HG02642 (cell line): ENCODE results near the gene LTBP1.
"Not testable (repeated sequence)": the region's sequence is repeated elsewhere in the genome, so short reads cannot be mapped to it uniquely, and the experiment has no call there.

Source experiments
- ATAC-seq: cut with Tn5 transposase; IDR thresholded peaks from one replicate; pipeline ENCODE4 v1.9.1; 2021; ENCODE audit warnings: mild to moderate bottlenecking; ENCODE audit not compliant: unreplicated experiment, poor library complexity

Gene LTBP1

DNA sequence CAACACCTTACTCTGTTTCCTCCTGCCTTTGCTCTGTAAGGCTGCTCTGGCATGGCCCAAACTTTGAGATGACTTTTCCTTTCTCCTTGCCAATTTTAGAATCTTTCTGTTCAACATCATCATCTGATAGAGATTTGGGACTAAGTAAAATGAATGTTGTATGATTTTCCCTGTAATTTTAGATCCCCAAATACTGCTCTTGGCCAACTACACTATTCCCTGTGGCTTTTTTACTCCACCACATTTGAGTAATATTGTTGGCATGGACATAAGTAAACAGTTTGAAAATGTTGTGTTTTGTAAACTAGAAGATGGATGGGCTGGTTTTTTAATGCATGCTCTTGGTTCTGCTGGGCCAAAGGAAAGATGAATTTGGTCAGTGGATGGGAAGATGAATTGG is 12.1 kb downstream of the LTBP1 start:
- no peak for ATAC-seq

DNA sequence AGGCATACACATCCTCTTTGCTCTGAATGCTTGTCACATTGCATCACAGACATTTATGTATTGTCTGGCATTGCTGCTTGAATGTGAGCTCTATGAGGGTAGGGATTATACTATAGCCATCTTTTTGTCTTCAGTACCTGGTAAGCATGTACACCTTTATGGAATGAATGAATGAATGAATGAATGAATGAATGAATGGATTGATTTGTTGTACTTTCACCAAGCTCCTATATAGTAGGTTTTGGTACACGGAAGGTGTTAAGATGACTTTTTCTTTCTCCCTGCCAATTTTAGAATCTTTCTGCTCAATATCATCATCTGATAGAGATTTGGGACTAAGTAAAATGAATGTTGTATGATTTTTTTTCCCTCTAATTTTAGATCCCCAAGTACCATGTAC is 13.5 kb downstream of the LTBP1 start:
- ATAC-seq, result no peak

DNA sequence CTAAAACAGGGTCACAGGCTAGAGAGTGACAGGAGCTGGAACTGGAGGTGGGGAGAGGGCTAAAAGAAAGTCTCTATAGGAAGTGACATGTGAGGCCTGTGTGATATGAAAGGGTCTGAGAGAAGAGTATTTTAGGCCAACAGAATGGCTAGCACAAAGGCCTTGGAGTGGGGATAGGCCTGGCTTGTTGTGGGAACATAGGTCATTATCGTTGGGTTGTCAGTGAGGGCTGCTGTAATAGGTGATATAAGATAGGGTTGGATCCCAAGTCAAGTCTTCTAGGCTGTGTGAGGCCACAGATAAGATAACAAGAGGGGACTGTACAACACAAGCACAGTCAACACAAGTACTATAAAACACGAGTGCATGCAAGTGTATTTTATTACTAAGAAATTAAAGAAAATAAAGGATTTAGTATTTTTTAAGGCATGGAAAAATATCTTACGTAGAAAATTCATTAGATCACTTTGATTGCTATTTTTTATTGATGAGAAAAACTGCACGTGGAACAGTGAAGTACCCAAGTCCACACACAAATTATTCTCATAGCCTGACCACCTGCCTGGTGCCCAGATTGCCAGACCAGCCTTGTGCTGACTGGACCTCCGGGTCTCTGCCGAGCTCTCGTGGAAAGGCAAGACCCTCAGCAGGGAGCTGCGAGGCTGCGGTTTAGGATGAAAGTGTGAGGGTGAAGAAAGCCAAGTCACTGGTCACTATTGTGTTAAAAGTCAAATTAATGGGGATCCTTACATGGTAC is 14.1 kb downstream of the LTBP1 start:
- ATAC-seq, result no peak

DNA sequence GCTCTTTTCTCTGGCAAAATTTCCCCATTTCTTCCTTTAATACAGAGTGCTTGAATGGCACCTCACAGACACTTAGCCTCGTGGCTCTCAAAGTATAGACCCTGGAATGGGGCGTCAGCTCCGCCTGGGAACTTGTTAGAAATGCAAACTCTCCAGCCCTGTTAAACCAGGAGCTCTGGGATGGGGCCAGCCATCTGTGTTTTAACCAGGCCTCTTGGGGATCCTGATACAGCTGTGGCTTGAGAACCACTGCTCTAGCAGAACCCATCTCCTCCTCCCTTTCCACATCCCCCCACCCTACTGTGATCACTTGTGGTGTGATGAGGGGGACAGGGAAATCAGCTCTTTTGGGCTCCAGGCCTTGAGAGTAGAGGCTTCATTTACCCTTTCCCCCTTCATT is 15.9 kb downstream of the LTBP1 start:
- ATAC-seq, result no peak

DNA sequence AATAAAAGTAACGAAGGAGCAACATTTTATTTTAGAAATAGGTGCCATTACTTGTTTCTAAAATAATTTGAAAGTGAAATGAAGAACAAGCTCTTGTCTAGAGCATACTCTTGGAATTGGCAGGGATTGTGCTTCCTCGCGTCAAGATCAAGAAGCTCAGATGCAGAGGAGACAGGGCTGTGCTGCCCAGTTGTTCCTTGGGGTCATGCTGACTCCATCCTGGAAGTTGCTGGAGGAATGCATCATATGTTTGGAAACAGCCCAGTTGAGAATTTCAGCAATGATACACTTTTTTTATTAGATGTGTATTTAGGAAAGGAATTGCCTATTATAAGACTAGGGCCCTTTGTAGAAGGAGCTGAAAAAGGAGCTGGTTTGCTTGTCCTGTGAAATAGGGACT is 17.2 kb downstream of the LTBP1 start:
- no peak for ATAC-seq

DNA sequence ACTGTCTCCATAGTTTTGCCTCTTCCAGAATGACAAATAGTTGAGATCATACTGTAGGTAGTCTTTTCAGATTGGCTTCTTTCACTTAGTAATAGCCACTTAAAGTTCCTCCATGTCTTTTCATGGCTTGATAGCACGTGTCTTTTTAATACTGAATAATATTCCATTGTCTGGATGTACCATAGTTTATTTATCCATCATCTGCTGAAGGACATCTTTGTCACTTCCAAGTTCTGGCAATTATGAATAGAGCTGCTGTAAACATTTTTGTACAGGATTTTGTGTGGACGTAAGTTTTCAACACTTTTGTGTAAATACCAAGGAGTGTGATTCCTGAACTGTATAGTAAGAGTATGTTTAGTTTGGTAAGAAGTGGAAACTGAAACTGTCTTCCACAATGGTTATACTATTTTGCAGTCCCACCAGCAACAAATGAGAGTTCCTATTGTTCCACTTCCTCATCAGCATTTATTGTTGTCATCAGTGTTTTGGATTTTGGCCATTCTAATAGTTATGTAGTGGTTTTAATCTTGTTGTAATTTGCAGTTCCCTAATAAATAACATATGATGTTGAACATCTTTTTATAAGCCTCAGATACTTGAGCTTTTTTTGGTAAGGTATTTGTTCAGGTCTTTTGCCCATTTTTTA is 18.9 kb downstream of the LTBP1 start:
- no peak for ATAC-seq

DNA sequence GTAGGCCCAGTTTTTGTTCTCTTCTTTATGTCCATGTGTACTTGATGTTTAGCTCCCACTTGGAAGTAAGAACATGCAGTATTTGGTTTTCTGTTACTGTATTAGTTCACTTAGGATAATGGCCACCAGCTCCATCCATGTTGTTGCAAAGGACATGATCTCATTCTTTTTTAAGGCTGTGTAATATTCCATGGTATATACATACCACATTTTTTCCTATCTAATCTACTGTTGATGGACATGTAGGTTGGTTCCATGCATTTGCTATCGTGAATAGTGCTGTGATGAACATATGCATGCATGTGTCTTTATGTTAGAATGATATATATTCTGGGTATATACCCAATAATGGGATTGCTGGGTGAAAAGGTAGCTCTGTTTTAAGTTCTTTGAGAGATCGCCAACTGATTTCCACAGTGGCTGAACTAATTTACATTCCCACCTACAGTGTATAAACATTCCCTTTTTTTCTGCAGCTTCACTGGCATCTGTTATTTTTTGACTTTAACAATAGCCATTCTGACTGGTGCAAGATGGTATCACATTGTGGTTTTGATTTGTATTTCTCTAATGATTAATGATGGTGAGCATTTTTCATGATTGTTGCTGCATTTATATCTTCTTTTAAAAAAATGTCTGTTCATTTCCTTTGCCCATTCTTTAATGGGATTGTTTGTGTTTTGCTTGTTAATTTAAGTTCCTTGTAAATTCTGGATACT is 22.9 kb downstream of the LTBP1 start:
- ATAC-seq, result no peak

DNA sequence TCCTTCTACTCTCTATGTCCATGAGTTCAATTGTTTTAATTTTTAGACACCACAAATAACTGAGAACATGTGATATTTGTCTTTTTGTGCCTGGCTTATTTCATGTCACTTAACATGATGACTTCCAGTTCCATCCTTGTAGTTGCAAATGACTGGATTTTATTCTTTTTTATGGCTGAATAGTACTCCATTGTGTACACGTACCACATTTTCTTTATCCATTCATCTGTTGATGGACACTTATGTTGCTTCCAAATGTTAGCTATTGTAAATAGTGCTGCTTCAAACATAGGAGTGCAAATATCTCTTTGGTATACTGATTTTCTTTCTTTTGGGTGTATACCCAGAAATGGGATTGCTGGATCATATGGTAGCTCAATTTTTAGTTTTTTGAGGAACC is 27.0 kb downstream of the LTBP1 start:
- not testable (repeated sequence) for ATAC-seq

DNA sequence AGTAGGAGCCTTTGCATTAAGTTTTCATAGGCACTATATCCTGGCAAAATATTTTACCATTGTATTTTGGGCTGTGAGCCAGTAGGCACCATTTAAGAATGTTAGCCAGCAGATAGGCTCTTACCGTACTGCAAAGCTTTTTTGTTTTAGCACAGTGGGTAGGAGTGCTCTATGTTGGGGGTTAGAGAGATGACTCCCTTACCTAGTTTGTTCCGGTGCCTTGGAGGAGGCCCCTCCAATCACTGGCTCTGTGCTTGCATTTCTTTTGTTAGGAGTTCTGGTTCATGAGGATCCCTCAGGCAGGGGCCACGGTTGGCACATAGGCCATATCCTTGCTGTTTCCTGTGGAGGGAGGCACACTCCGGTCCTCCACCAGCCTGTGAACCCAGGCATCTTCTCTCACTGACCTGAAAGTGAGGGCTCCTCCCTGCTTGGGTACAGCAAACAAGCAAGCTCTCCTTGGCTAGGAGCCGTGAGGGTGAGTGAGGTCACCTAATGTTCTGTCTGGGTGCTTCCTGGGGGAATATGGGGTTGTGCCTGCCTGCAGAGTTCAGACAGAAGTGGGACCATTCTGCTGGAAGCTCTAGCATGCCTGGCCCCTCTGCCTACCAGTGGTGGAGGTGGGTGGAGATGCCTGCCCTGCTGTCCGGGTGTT is 29.8 kb downstream of the LTBP1 start:
- ATAC-seq, result no peak

DNA sequence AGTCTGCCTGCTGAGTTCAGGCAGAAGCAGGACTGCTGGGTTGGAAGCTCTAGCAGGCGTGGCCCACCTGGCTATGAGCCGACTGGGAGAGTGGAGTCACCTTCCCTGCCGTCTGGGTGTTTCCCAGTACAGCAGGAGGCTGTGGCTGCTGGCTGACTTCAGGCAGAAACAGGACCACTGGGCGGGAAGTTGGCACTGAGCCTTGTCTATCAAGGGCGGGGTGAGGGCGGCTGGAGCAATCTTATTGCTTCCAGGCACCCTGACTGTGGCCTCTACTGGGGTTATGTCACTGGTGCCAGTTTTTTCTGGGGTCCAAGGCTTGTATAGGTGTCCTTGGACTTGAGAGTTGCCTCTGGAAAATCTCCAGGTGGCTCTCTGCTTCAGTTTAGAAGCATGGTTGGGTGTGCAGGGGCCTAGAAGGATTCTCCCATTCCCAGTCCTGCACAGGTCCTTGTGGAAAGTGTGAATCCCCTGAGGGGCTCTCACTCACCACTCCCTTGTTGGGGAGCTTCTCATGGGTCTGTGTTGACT is 30.5 kb downstream of the LTBP1 start:
- ATAC-seq, result no peak

DNA sequence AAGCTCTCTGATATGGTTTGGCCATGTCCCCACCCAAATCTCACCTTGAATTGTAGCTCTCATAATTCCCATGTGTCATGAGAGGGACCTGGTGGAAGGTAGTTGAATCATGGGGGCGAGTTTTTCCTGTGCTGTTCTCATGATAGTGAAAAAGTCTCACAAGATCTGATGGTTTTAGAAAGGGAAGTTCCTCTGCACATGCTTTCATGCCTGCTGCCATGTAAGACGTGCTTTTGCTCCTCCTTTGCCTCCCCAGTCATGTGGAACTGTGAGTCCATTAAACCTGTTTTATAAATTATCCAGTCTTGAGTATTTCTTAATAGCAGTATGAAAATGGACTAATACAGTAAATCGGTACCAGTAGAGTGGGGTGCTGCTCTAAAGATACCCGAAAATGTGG is 34.9 kb downstream of the LTBP1 start:
- ATAC-seq, result no peak

DNA sequence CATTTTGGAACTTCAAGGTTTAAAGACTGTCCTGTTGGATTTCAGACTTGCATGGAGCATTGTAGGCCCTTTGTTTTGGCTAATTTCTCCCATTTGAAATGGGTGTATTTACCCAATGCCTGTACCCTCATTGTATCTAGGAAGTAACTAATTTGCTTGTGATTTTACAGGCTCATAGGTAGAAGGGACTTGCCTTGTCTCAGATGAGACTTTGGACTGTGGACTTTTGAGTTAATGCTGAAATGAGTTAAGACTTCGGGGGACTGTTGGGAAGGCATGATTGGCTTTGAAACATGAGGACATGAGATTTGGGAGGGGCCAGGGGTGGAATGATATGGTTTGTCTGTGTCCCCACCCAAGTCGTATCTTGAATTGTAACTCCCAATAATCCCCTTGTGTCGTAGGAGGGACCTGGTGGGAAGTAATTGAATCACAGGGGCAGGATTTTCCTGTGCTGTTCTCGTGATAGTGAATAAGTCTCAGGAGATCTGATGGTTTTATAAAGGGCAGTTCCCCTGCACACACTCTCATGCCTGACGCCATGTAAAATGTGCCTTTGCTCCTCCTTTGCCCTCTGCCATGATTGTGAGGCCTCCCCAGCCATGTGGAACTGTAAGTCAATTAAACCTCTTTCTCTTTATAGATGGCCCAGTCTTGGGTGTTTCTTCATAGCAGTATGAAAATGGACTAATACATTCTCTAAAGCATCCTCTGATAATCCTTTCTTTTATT is 36.6 kb downstream of the LTBP1 start:
- not testable (repeated sequence) for ATAC-seq

DNA sequence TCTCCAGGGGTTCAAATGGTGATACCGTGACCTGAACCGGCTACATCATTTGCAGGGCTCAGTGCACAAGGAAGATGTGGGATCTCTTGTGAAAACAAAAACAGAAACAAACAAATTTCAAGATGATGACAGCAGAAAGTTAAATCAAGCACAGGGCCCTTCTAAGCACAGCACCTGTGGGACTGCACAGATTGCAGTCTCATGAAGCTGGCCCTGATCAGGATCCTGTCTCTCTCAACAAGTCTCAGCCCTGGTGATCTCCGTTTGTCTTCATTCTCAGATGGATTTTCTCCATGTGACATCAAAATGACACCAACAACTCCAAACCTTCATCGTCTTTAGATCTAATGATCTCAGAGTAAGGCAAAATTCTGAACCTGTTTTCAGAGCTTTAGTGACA is 39.7 kb downstream of the LTBP1 start:
- no peak for ATAC-seq

DNA sequence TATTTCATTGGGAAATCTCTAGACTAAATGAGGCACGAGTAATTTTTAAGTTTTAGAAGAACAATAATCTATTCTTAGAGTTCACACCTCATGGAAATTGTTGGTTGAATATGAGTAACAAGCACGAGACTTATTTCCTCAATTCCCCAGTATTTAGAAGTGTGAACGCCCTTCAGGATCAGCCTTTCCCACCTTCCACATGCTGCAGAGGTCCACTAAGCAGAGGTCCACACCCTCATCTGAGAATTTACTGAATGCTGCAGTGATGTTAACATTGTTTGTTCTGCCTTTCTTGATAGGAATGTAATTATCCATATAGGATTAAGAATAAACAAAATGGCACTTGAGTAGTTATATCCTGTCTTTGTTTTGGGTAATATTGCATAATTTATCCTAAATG is 41.8 kb downstream of the LTBP1 start:
- ATAC-seq, result no peak

DNA sequence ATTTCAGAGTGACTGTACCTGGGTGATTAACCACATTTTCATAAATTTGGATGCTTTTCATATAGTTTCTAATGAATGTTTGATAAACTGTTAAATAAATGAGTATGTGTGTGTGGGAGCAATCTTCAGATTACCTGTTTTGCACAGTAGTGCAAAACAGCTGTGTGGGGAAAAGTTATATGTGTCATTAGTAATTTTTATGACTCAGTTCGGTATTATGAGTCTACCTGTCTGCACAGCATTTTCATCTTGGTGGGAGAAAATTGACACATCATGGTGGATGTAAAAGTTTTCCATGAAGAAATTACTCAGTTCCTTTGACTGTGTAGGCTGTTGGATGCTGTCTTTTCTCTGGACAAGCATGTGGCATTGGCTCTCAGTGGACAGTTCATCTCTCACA is 43.8 kb downstream of the LTBP1 start:
- no peak for ATAC-seq

DNA sequence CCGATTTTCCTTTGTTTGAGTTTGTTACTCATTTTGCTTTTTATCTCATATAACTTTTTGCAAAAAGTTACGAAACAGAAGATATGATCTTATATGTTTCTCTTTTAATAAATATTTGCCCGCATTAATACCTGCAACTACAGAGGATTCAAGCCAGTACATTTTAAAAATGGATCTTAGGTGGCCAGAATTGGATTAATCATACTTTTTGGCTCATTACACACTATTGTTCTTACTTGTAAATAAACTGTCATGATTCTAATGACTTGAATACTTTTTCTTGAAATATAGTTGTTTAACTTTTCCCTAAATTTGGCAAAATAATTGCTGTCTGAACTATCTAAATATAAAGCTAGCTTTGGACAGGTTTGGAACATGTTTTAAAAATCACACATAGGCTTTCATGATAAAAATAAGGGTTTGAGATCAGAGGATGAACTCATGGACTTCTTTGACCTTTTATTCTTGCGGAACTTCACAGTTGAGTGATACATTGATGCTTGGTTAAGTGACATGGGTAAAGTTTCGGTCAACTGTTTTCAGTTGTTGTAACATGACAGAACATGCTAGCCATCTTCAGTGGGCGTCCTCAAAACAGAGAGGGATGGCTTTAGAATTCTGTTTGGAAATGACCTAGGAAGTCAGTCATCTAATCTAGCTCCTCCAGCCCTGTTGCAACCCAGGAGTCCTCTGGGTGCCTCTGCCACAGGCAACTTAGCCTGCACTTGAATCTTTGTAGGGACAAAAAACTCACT is 44.5 kb downstream of the LTBP1 start:
- no peak for ATAC-seq

DNA sequence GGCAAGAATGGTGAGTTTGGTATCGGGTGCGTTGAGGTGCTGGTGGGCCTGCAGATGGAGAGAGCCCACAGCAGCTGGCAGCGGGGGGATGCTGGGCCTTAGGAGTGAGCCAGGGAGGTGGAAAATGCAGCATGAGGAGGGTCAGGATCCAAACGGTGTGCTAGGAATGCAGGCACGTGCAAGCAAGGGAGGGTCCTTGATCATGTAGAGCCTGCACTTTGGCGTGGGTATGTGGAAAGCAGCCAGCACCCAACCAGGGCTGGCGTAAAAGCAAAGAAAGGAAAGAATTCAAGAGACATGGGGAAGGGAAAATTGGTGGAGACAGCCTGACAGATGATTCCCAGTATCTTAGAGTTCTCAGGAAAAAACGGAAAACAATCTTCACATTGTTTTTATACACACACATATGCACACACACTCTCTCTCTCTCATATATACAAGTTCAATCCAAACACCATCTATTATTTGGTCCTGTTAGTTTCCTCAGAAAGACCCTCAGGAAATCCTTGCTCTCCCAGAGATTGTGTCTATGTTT is 46.3 kb downstream of the LTBP1 start:
- no peak for ATAC-seq

DNA sequence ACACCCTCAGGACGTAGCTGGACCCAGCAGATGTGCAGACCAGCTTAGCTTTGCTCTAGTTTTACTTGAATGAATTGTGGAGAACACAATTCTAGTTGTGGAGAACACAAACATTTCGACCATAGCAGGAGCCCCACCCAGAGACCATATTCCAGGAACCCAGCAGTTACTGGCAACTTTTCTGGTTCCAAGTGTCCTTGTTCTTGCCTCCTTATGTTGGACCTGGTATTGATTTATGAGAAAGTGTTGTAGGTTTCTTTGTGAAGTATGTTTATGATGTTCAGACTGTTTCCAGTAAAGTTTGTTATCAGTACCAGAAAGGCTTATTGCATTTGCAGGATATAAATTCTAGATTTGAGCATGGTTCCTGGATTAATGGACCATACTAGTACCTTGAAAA is 51.0 kb downstream of the LTBP1 start:
- ATAC-seq, result no peak

DNA sequence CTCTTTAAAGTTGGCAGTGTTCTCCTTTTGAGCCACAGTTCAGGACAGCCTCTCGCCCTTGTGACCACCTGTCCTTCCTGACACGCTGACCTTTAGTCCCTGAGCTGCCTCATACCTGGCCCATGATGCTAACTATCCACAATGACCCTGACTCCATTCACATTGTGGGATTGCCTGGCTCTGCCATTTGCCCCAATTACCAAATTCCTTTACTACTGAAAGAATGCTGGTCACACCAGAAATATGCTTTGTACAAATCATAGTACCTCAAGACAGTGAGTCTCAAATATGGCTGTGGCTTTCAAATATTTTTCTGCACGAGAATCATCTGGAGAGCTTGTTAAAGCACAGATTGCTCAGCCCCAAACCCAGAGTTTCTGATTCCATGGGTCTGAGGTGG is 54.2 kb downstream of the LTBP1 start:
- no peak for ATAC-seq
